HepG2 (cell line): ENCODE measurements around the gene SUV39H2. TPM values are rescaled to one million over a fixed set of nuclear protein-coding genes. Genes with fewer than 3 reads are reported as not detected.

Experiments used
- AGO2 ChIP-seq: fragments of 200-400 bp; formaldehyde crosslinking; optimal IDR thresholded peaks from 2 replicates; pipeline ENCODE3; 2017; ENCODE audit warnings: mild to moderate bottlenecking, low read depth, low read length, moderate library complexity
- ELF4 ChIP-seq: sonication (generic); formaldehyde crosslinking; IDR thresholded peaks from 2 replicates; pipeline ENCODE4 v1.5.0; 2020; ENCODE audit warnings: missing genetic modification reagents, mild to moderate bottlenecking, moderate library complexity, borderline replicate concordance
- HOXA3 ChIP-seq: sonication (generic); formaldehyde crosslinking; IDR thresholded peaks from 2 replicates; pipeline ENCODE4 v1.5.0; 2020; ENCODE audit warnings: missing genetic modification reagents
- KLF15 ChIP-seq: sonication (generic); formaldehyde crosslinking; IDR thresholded peaks from 2 replicates; pipeline ENCODE4 v1.8.1; 2023; ENCODE audit warnings: borderline replicate concordance, mild to moderate bottlenecking, inconsistent platforms, missing genetic modification reagents, mixed read lengths
- MEF2D ChIP-seq: sonication (generic); formaldehyde crosslinking; IDR thresholded peaks from 2 replicates; pipeline ENCODE4 v1.5.1; 2020; ENCODE audit warnings: mild to moderate bottlenecking, missing genetic modification reagents
- MYC ChIP-seq: sonication (generic); formaldehyde crosslinking; IDR thresholded peaks from 2 replicates; pipeline ENCODE4 v1.9.0; 2021; ENCODE audit warnings: missing genetic modification reagents, borderline replicate concordance
- NCOR1 ChIP-seq: fragments of 200-600 bp; sonication (generic); IDR thresholded peaks from 2 replicates; pipeline ENCODE4 v1.7.0; 2017; ENCODE audit warnings: antibody characterized with exemption, low read length, borderline replicate concordance
- PHB2 ChIP-seq: fragments of 450-650 bp; IDR thresholded peaks from 2 replicates; pipeline ENCODE4 v1.6.1; 2018; ENCODE audit not compliant: partially characterized antibody
- RBAK ChIP-seq: sonication (generic); formaldehyde crosslinking; IDR thresholded peaks from 2 replicates; pipeline ENCODE4 v1.5.1; 2020; ENCODE audit warnings: mild to moderate bottlenecking, missing genetic modification reagents
- RXRB ChIP-seq: IDR thresholded peaks from 2 replicates; pipeline ENCODE4 v1.6.1; 2016; ENCODE audit warnings: borderline replicate concordance, missing genetic modification reagents, missing compliant biosample characterization
- STAT6 ChIP-seq: sonication (generic); formaldehyde crosslinking; IDR thresholded peaks from 2 replicates; pipeline ENCODE4 v1.4.0; 2020; ENCODE audit warnings: missing genetic modification reagents, mild to moderate bottlenecking, borderline replicate concordance
- TAF15 ChIP-seq: fragments of 200-400 bp; formaldehyde crosslinking; IDR thresholded peaks from one replicate; pipeline ENCODE4 v1.6.1; 2018; ENCODE audit warnings: mild to moderate bottlenecking, low read depth, low read length; ENCODE audit not compliant: poor library complexity, severe bottlenecking
- TEAD3 ChIP-seq: optimal IDR thresholded peaks from 2 replicates; pipeline ENCODE3; 2016; ENCODE audit warnings: borderline replicate concordance
- TRIM24 ChIP-seq: sonication (generic); formaldehyde crosslinking; IDR thresholded peaks from 2 replicates; pipeline ENCODE4 v1.8.0; 2022; ENCODE audit warnings: mild to moderate bottlenecking, missing genetic modification reagents
- YY1 ChIP-seq: IDR thresholded peaks from 2 replicates; pipeline ENCODE4 v1.6.1; 2011; ENCODE audit warnings: low read length, low read depth, moderate library complexity, mild to moderate bottlenecking; ENCODE audit not compliant: insufficient read depth, insufficient replicate concordance
- ZNF253 ChIP-seq: sonication (generic); formaldehyde crosslinking; IDR thresholded peaks from 2 replicates; pipeline ENCODE4 v1.8.0; 2022; ENCODE audit warnings: mild to moderate bottlenecking, missing genetic modification reagents, borderline replicate concordance
- ZNF335 ChIP-seq: sonication (generic); formaldehyde crosslinking; IDR thresholded peaks from 2 replicates; pipeline ENCODE4 v1.4.0; 2020; ENCODE audit warnings: missing genetic modification reagents
- ZNF678 ChIP-seq: sonication (generic); formaldehyde crosslinking; IDR thresholded peaks from 2 replicates; pipeline ENCODE4 v1.4.0; 2020; ENCODE audit warnings: mild to moderate bottlenecking, missing genetic modification reagents
- ZNF879 ChIP-seq: sonication (generic); formaldehyde crosslinking; IDR thresholded peaks from 2 replicates; pipeline ENCODE4 v1.8.1; 2023; ENCODE audit warnings: missing genetic modification reagents
- polyA plus RNA-seq, 8 experiments: library from polyadenylated mRNA; depleted of rRNA in 3 of 8; stranded (reverse) in 7 of 8; unstranded in 1 of 8; fragments of >200 nt; fragmentation: Illumina TruSeq in 4 of 8; extraction: Trizol in 4 of 8; gene quantifications; 2 replicates each; pipeline versions ENCODE4 v1.2.1 to v1.2.3, GENCODE V29; 2011 to 2016; ENCODE audit warnings: low read depth in 4 of 8, missing spikeins in 1 of 8, mixed read lengths in 1 of 8; ENCODE audit not compliant: insufficient read depth in 1 of 8
- total RNA-seq, 5 experiments: library from RNA; depleted of rRNA; stranded (reverse); fragments of >200 nt; fragmentation: Illumina TruSeq; extraction: Trizol; gene quantifications; 2 replicates each; pipeline ENCODE4 v1.2.3, GENCODE V29; 2016; ENCODE audit warnings: low read depth in 1 of 5
- TF ChIP-seq, protein P1 (sequence below): sonication (generic); formaldehyde crosslinking; IDR thresholded peaks from 2 replicates; pipeline ENCODE4 v1.4.0; 2020; ENCODE audit warnings: missing genetic modification reagents
- TF ChIP-seq, protein P2 (sequence below): sonication (generic); formaldehyde crosslinking; IDR thresholded peaks from 2 replicates; pipeline ENCODE4 v1.4.0; 2020; ENCODE audit warnings: missing genetic modification reagents
- TF ChIP-seq, protein P3 (sequence below): sonication (generic); formaldehyde crosslinking; IDR thresholded peaks from 2 replicates; pipeline ENCODE4 v1.4.0; 2020; ENCODE audit warnings: mild to moderate bottlenecking, missing genetic modification reagents

Gene SUV39H2
- total and polyA plus RNA-seq, 2 of the 13 experiments (the other 11 are each of a cell fraction or from before 2014, with no cell fraction given) = 9.0 to 44.3 TPM

GRCh38 chr10:14837757-14838581 lies 40.7 kb upstream of the SUV39H2 start, which contains the start of the genes CDNF, HSPA14 and MSANTD7 (continued):
- TF ChIP-seq MYC (CRISPR knock-in tag) (peak; percentile 71), ZNF879 (no peak), ZNF335 (CRISPR knock-in tag) (no peak; the same call in 1 of the 2 replicates), AGO2 (no peak), MEF2D (CRISPR knock-in tag) (peak; percentile 78; the same call in 1 of the 2 replicates), HOXA3 (CRISPR knock-in tag) (peak; percentile 67; the same call in 1 of the 2 replicates), NCOR1 (no peak), STAT6 (no peak; the same call in 1 of the 2 replicates), ZNF678 (CRISPR knock-in tag) (no peak), YY1 (peak; percentile 82), ZNF253 (no peak), TRIM24 (CRISPR knock-in tag) (no peak), RXRB (no peak), KLF15 (CRISPR knock-in tag) (0 out of 2 replicates have a peak, but pooled peaks have one; percentile 40), TEAD3 (peak; percentile 33), RBAK (CRISPR knock-in tag) (0 out of 2 replicates have a peak, but pooled peaks have one; percentile 36), TAF15 (no peak), ELF4 (CRISPR knock-in tag) (no peak), PHB2 (no peak)
- TF ChIP-seq, protein P1, sequence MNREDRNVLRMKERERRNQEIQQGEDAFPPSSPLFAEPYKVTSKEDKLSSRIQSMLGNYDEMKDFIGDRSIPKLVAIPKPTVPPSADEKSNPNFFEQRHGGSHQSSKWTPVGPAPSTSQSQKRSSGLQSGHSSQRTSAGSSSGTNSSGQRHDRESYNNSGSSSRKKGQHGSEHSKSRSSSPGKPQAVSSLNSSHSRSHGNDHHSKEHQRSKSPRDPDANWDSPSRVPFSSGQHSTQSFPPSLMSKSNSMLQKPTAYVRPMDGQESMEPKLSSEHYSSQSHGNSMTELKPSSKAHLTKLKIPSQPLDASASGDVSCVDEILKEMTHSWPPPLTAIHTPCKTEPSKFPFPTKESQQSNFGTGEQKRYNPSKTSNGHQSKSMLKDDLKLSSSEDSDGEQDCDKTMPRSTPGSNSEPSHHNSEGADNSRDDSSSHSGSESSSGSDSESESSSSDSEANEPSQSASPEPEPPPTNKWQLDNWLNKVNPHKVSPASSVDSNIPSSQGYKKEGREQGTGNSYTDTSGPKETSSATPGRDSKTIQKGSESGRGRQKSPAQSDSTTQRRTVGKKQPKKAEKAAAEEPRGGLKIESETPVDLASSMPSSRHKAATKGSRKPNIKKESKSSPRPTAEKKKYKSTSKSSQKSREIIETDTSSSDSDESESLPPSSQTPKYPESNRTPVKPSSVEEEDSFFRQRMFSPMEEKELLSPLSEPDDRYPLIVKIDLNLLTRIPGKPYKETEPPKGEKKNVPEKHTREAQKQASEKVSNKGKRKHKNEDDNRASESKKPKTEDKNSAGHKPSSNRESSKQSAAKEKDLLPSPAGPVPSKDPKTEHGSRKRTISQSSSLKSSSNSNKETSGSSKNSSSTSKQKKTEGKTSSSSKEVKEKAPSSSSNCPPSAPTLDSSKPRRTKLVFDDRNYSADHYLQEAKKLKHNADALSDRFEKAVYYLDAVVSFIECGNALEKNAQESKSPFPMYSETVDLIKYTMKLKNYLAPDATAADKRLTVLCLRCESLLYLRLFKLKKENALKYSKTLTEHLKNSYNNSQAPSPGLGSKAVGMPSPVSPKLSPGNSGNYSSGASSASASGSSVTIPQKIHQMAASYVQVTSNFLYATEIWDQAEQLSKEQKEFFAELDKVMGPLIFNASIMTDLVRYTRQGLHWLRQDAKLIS (CRISPR knock-in tag) = no peak
- TF ChIP-seq, protein P2, sequence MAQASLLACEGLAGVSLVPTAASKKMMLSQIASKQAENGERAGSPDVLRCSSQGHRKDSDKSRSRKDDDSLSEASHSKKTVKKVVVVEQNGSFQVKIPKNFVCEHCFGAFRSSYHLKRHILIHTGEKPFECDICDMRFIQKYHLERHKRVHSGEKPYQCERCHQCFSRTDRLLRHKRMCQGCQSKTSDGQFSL (CRISPR knock-in tag) = no peak
- TF ChIP-seq, protein P3, sequence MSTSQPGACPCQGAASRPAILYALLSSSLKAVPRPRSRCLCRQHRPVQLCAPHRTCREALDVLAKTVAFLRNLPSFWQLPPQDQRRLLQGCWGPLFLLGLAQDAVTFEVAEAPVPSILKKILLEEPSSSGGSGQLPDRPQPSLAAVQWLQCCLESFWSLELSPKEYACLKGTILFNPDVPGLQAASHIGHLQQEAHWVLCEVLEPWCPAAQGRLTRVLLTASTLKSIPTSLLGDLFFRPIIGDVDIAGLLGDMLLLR (CRISPR knock-in tag) = peak; percentile 58; the same call in 1 of the 2 replicates
